HS-5 (cell line): Measurements from ENCODE around the gene KRTAP12-2.
"Not testable (repeated sequence)": the region's sequence is repeated elsewhere in the genome, so short reads cannot be mapped to it uniquely, and the experiment has no call there.

Source experiments
- DNase-seq: peaks from one replicate; pipeline ENCODE4 v3.0.0-alpha.2; 2012; ENCODE audit warnings: low read depth

KRTAP12-2 gene

DNA sequence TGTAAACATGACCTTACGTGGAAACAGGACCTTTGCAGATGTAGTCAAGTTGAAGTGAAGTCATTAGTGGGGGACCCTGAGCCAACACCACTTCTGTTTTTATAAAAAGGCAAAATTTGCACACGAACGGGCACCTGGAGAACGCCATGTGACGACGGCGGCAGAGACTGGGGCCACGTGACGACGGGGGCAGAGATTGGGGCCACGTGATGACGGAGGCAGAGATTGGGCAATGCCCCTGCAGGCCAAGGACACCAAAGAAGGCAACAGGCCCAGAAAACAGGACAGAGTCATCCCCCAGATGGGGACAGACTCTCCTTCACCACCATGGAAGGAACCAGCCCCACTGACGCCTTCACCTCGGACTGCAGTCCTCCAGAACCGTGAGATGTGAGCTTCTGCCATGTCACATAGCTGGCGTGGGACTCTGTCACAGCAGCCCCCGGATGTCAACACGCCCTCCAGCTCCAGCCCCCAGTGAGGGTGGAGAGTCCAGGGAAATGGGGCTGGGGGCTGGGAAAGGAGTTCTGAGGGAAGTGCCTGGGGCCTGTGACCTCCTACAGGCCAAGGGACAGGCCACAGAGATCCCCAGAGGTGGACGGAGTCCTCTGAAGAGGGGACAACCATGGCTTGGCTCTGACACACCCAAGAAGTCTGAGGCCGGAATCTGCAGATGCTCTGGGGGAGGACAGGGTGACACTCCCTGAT is 16.3 kb downstream of the KRTAP12-2 start:
- DNase-seq = no peak

DNA sequence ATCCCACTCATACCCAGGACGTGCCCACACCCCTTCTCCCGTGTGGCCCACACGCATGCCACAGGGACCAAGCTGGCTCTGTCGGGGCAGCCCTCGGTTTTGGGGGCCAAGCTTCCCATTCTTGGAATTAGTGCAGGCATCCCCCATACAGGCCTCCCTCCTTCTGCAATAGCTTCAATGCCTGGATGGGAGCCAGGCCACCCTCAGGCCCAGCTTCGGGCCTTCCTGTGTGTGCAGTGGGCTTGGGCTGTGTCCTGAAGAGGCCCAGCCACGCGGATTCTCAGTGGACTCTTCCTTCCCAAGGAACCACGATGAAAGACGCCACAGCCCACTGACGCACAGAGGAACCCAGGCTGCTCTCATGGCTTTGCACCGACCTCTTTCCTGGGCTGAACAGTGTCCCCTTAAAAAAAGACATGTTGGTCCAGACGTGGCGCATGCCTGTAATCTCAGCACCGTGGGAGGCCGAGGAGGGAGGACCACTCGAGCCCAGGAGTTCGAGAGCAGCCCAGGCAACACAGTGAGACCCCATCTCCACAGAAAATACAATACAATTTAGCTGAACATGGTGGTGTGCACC is 17.1 kb downstream of the KRTAP12-2 start:
- no peak for DNase-seq

DNA sequence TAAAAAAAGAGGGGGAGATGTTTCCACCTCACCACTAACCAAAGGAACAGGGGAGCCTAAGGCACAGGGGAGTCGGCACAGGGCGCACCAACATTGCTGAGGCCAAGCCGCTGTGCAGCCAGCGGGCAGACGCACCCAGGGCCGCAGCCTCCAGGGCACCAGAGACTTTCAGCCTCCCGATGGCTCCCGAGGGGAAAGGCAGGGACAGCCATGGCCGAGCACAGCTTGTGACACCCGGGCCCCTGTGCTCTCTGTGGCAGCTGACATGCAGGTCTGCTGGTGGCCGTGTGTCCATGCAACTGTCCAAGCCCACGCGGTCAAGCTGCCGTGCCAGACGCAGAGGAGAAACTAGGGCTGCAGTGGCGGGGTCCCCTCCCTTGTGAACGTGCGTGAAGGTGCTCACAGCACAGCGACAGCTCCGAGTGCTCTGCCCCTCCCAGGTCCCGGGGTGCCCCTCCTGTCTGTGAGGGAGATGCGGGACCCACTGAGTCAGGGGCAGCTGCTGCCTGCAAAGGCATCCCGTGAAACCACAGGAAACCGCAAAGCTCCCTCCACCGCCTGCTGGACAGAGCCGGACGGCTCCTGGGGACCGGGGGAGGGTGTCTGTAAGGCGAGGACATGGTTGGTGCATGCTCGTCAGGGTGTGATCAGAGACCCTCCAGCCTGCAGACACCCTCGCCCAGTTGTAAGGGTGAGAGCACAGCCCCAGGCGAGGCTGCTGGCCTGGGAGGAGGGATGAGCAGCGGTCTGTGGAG is 18.0 kb downstream of the KRTAP12-2 start:
- DNase-seq = no peak

DNA sequence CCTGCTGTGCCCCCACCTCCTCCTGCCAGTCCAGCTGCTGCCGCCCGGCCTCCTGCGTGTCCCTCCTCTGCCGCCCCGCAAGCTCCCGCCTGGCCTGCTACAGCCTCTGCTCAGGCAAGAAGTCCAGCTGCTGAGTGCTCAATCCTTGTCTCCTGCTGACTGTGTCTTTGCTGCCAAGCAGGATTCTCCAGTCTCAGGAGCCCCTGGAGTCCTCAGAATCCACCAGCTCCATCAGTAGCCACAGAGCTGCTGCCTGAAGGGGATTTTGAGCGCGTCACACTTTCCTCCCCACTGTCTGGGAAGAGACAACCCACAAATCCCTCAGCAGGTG is 19.5 kb downstream of the KRTAP12-2 start:
- DNase-seq = no peak

DNA sequence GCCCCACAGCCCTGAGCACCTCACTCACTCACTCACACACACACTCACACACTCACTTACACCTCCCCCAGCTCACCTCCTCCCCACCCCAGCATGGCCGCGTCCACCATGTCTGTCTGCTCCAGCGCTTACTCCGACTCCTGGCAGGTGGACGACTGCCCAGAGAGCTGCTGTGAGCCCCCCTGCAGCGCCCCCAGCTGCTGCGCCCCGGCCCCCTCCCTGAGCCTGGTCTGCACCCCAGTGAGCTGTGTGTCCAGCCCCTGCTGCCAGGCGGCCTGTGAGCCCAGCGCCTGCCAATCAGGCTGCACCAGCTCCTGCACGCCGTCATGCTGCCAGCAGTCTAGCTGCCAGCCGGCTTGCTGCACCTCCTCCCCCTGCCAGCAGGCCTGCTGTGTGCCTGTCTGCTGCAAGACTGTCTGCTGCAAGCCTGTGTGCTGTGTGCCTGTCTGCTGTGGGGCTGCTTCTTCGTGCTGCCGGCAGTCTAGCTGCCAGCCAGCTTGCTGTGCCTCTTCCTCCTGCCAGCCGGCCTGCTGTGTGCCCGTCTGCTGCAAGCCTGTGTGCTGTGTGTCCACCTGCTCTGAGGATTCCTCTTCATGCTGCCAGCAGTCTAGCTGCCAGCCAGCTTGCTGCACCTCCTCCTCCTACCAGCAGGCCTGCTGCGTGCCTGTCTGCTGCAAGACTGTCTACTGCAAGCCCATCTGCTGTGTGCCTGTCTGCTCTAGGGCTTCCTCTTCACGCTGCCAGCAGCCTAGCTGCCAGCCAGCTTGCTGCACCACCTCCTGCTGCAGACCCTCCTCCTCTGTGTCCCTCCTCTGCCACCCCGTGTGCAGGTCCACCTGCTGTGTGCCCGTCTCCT is 20.1 kb downstream of the KRTAP12-2 start, which contains the start of gene KRTAP10-11:
KRTAP10-11 (plus strand) TSS at position 49 of the 856 bp plus-strand sequence; CDS start at position 94, 45 bp downstream.
- not testable (repeated sequence) for DNase-seq

DNA sequence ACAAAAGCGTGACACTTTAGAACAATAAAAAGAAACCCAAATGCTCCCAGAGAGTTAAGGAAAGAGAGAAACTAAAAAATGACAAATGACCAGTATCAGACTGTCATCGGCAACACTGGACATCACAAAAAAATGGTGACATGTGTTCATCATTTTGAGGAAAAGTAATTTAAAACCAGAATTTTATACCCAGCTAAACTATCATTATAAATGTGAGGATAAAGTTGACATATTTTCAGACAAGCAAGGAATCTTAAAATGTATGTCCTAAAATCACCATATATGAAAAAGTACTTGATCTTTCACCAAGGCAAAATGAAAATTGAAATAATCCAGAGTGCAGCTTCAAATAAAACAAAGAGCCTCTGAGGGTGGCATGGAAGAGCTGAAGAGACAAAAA is 21.8 kb downstream of the KRTAP12-2 start:
- no peak for DNase-seq

DNA sequence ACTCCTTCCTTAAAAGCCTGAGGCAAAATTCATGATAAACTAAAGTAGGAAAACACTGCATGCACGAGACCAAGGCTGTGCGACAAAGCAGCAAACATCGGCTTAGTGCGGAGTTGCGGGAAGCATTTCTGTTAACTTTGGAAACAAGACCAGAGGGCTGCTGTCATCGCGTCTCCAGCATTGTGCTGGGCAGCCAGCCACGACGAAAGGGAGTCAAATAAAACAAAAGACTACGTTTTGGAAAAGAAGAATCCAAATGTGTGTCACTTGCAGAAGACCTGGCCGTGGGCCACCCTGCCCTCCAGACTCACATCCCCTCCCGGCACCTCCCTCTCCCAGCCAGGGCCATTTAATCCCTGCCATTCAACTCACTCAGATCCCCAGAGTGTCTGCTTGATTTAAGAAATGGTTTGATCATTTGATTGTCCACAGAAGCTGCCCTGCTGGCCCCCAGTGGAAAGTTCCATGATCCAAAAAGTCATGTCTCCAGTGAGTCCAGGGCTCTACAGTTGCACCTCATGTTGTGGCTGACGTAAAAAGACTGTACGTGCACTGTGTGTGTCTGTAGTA is 22.9 kb downstream of the KRTAP12-2 start:
- no peak for DNase-seq

DNA sequence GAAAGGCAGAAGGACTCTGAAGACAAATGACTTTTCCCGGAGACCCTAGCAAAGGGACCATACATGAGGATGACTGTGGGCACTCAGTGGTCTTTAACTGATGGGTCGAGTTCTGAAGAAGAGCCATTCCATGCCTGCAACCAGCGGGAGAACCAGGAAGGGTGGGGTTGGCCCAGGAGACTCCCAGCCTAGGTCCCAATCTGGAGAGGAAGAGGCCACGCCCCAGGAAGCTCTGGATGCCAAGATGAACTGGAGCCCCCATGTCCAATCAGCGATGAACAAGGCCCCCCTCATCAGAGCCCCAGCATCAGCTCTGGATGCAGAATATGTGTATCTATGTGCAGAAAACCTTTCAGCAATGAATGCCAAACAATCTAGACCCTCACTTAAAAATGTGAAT is 26.0 kb downstream of the KRTAP12-2 start:
- DNase-seq = no peak

DNA sequence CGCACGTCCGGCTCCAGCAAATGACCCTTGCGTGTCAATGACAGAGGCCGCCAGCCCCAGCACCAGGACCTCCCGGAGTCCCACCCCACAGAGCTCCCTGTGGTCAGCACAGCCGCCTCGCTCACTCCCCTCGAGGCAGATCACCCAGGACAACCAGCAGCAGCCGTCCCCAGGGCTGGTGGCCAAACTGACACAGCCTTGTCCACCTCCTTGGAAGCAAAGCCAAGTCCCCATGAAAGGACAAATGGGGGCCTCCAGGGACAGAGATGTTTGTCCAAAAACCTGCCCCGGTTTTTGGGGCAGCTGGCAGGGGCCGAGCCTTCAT is 27.4 kb downstream of the KRTAP12-2 start:
- DNase-seq = no peak

DNA sequence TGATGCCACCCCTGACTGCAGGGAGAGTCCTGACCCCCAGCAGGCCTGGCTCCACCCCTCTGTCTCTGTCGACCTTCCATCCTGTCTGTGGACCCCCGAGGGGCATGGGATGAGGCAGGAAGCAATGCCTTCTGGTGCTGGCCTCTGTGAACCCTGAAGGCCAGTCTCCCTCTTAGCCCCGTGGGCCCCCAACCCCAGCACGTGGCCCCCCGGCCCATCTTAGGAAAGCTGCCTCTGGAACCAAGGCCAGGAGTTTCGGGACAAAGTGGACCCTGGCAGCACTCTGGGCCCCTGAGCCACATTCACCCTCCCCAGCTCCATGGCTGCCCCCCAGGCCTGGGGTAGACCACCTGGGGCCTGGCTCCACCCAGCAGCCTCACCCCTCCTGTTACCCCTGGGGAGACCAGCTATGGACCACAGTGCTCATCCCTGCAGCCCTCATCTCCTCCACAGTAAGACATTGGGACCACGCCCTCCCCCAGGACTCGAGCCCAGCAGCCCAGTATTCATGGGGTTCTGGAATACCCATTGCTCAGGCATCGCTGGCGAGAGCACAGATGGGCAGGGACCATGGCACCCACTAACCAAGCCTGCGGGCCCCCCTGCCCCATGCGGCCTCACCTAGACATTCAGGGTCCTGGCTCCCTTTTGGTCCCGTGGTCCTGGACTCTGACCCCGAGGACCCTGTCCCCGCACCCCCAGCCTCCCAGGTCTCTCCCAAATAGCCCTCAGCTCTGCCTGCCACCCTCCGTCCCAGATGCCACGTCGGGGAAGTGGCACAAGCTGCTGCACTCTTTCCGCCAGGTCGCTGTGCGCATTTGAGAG is 28.0 kb downstream of the KRTAP12-2 start:
- not testable (repeated sequence) for DNase-seq

DNA sequence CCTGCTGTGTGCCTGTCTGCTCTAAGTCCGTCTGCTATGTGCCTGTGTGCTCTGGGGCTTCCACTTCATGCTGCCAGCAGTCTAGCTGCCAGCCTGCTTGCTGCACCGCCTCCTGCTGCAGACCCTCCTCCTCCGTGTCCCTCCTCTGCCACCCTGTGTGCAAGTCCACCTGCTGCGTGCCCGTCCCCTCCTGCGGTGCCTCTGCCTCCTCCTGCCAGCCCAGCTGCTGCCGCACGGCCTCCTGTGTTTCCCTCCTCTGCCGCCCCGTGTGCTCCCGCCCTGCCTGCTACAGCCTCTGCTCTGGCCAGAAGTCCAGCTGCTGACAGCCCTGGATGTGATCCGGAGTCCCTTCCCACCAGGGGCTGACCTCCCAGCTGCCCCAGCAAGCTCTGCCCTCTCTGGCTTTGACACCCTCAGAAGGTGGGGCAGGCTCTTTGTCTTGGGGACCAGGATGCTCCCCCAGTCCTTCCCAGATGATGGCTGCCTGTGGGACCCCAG is 28.8 kb downstream of the KRTAP12-2 start:
- not testable (repeated sequence) for DNase-seq

DNA sequence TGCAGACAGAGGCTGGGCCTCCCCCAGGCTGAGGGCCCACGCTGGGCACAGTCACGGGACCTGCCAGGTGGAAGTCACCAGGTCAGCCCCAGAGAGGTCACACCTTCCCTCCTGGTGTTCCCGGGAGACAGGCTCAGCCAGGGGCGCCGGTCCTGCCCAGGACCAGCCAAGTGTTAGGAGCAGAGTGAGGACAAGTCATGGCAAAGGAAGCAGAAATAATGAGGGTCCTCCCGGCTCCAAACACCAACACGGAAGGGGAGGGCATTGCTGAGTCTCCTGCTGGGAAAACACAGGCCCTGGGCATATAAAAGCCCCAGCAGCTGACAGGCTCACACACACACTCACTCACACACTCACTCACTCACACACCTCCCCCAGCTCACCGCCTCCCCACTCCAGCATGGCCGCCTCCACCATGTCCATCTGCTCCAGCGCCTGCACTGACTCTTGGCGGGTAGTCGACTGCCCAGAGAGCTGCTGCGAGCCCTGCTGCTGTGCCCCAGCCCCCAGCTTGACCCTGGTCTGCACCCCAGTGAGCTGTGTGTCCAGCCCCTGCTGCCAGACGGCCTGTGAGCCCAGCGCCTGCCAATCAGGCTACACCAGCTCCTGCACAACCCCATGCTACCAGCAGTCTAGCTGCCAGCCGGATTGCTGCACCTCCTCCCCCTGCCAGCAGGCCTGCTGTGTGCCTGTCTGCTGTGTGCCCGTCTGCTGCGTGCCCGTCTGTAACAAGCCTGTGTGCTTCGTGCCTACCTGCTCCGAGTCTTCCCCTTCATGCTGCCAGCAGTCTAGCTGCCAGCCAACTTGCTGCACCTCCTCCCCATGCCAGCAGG is 29.5 kb downstream of the KRTAP12-2 start, which contains the start of gene KRTAP10-10:
KRTAP10-10 (plus strand) TSS at position 339 of the 833 bp plus-strand sequence; CDS start at position 401, 62 bp downstream.
- DNase-seq = no peak

DNA sequence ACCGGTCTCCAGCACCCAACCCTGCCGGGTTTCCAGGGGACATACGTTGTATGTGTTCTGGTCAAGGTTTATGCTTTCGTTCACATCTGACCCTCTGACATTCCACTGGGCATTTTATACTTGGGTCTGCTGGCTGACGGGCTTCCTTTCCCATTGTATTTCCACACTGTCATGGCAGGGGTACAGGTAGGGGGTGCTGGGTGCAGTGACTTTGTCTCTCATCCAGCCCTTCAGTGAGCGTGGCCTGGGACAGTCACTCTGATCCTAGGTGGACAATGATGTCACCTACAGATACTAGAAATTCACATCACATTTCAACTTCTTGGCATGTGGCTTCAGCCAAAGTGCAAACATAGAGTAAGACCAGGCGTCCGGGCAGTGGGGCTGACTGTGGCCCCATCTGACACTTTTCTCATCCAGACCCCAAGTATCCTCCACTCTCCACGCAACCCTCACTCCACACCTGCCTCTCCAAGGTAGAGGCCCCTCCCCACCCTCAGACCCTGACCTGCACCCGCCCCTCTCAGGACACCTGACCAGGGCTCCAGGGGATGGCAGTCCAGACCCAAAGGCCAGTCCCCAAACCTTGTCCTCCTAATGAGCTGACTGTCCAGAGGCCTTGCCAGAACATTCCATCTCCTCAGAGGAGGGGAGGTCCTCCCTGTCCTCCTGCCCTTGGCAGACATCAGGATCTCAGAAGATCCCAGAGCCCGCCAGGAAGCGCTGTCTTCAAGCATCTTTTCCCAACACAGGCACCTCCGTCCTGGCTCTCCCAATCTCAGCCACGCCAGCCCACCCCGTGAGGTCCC is 30.3 kb downstream of the KRTAP12-2 start:
- DNase-seq = no peak

DNA sequence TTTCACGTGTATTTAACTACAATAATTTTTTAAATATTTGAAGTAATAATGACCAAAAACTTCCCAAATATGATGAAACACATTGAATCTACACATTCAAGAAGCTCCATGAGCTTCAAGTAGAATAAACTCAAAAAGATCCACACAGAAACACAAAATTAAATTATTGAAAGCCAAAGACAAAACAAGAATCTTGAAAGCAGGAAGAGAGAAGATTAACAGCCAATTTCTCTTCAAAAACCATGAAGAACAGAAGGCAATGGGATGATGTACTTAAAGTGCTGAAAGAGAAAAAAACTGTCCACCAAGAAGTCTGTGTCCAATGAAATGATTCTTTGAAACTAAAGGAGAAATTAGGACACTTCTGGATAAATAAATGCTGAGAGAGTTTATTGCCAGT is 34.7 kb downstream of the KRTAP12-2 start:
- DNase-seq = no peak

DNA sequence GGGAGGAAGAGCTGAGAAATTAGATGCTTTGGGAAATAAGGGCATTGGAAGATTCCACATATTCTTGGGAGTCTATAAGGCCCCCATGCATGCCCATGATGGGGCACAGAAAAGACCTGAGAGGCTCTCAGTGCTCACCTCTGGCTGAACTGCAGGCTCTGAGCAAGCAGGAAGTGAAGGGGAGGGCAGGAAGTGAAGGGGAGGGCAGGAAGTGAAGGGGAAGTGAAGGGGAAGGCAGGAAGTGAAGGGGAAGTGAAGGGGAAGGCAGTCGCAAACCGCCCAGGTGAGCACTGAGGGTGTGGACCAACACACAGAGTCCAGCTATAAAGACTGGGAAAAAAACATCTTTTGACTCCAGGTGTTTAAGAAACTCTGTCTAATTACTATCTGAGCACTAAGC is 36.3 kb downstream of the KRTAP12-2 start:
- DNase-seq = no peak

DNA sequence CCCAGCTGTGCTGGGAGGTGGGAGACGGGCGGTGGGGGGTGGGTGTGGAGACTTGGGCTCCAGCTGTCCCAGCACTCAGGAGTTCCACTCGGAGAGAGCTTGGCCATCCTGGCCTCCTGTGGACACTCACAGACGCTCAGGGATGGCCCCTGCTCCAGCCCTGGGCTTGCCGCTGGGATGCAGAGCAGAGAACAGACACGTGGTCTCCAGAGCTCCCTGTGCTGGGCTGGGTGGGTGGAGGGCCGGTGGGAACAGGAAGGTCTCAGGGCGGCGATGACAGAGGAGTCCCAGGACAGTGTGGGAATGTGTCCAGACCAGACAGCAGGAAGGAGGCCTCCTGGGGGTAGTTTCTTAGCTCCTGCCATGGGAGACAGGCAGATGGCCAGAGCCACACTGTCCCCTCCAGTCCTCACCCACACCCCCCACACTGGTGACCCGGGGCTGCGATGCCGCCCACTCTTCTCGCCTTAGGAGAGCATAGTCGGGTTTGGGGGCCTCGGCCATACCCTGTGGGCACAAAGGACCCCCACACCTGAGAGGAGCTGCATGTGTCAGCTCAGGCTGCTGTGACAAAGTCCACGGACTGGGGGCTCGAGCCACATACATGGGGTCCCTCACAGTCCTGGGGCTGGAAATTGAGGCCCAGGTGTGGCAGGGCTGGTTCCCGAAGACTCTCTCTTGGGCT is 37.9 kb downstream of the KRTAP12-2 start:
- no peak for DNase-seq

DNA sequence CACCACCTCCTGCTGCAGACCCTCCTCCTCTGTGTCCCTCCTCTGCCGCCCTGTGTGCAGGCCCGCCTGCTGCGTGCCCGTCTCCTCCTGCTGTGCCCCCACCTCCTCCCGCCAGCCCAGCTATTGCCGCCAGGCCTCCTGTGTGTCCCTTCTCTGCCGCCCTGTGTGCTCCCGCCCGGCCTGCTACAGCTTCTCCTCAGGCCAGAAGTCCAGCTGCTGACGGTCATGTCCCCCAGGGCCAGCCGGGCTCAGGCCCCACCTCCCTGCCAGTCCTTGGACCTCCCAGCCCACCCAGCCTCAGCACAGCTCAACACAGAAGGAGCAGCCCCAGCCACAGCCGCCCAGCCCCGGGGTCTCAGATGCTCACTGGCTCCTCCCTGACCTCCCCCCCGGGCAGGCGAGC is 38.9 kb downstream of the KRTAP12-2 start:
- DNase-seq = not testable (repeated sequence)

DNA sequence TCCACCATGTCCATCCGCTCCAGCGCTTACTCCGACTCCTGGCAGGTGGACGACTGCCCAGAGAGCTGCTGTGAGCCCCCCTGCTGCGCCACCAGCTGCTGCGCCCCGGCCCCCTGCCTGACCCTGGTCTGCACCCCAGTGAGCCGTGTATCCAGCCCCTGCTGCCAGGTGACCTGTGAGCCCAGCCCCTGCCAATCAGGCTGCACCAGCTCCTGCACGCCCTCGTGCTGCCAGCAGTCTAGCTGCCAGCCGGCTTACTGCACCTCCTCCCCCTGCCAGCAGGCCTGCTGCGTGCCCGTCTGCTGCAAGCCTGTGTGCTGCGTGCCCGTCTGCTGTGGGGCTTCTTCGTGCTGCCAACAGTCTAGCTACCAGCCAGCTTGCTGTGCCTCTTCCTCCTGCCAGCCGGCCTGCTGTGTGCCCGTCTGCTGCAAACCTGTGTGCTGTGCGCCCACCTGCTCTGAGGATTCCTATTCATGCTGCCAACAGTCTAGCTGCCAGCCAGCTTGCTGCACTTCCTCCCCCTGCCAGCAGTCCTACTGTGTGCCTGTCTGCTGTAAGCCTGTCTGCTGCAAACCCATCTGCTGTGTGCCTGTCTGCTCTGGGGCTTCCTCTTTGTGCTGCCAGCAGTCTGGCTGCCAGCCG is 39.4 kb downstream of the KRTAP12-2 start:
- not testable (repeated sequence) for DNase-seq
